PFSK-1 (cell line): ENCODE data around the gene NDST3.

Source experiments
- FOXP2 ChIP-seq: optimal IDR thresholded peaks from 2 replicates; pipeline ENCODE3; 2011; ENCODE audit warnings: borderline replicate concordance, control low read depth, inconsistent platforms; ENCODE audit not compliant: insufficient read depth; ENCODE audit errors: extremely low read length, extremely low read depth
- POLR2AphosphoS5 ChIP-seq: IDR thresholded peaks from 2 replicates; pipeline ENCODE4 v1.6.1; 2012; ENCODE audit warnings: low read depth, mild to moderate bottlenecking, control low read depth, low read length, moderate library complexity
- SIN3A ChIP-seq: IDR thresholded peaks from 2 replicates; pipeline ENCODE4 v1.6.1; 2012; ENCODE audit warnings: mild to moderate bottlenecking, low read length, moderate library complexity, borderline replicate concordance; ENCODE audit not compliant: insufficient read depth
- TAF1 ChIP-seq: IDR thresholded peaks from 2 replicates; pipeline ENCODE4 v1.6.1; 2012; ENCODE audit warnings: low read length, control low read depth, borderline replicate concordance; ENCODE audit not compliant: insufficient read depth
- TF ChIP-seq, protein P1 (sequence below), 2 experiments: IDR thresholded peaks; 2 replicates each; pipeline versions ENCODE4 v1.6.1 to v1.8.0; 2011 to 2012; ENCODE audit warnings: low read depth in 2 of 2, low read length in 2 of 2, control low read depth in 1 of 2, inconsistent platforms in 1 of 2, mild to moderate bottlenecking in 1 of 2, moderate library complexity in 1 of 2; ENCODE audit not compliant: insufficient read depth in 1 of 2

Gene NDST3

GRCh38 chr4:118082182-118082581 is 47.9 kb downstream of the NDST3 start:
- TF ChIP-seq POLR2AphosphoS5: no peak
- TF ChIP-seq SIN3A: no peak
- TF ChIP-seq, protein P1, sequence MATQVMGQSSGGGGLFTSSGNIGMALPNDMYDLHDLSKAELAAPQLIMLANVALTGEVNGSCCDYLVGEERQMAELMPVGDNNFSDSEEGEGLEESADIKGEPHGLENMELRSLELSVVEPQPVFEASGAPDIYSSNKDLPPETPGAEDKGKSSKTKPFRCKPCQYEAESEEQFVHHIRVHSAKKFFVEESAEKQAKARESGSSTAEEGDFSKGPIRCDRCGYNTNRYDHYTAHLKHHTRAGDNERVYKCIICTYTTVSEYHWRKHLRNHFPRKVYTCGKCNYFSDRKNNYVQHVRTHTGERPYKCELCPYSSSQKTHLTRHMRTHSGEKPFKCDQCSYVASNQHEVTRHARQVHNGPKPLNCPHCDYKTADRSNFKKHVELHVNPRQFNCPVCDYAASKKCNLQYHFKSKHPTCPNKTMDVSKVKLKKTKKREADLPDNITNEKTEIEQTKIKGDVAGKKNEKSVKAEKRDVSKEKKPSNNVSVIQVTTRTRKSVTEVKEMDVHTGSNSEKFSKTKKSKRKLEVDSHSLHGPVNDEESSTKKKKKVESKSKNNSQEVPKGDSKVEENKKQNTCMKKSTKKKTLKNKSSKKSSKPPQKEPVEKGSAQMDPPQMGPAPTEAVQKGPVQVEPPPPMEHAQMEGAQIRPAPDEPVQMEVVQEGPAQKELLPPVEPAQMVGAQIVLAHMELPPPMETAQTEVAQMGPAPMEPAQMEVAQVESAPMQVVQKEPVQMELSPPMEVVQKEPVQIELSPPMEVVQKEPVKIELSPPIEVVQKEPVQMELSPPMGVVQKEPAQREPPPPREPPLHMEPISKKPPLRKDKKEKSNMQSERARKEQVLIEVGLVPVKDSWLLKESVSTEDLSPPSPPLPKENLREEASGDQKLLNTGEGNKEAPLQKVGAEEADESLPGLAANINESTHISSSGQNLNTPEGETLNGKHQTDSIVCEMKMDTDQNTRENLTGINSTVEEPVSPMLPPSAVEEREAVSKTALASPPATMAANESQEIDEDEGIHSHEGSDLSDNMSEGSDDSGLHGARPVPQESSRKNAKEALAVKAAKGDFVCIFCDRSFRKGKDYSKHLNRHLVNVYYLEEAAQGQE (IDR thresholded peaks at IDR 0.05; ENCODE audit: insufficient read depth in 1 of 2, low read depth in 2 of 2, low read length in 2 of 2): no peak
- TF ChIP-seq FOXP2: no peak
- TF ChIP-seq TAF1: no peak

DNA sequence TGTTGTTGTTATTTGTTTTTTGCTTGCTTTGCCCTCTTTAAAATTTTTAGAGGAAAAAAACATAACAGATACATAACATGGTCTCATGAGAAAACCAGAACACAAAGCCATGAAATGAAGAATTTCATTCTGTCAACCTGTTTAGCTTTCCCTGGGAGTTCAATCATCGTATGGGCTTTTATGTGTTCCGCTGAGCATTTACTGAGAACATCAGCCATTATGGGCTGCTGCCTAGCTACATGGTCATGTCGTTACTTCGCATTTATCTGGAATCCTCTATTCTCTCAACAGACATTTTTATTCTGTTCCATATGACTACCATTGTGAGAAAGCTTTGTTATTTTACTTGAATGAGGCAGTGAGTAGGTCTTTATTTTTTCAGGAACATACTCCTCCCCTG is 51.4 kb downstream of the NDST3 start:
- TF ChIP-seq FOXP2: no peak

DNA sequence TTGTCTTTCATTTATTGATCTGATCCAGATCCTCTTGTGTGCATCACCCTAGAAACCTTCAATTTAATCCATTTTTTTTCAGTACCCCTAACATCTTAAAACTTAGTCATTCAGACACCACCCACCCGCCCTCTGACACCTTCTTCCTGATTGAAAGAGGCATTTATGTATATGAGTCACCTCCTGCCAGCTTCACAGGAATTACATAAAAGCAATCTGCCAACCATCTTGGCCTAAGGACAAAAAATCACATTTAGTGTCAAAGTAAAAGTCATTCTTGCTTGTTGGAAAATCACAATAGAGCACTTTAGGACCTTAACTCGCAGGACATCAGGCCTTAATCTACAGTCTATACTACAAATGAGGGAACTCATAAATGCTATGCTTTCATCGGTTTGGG is 52.1 kb downstream of the NDST3 start:
- TF ChIP-seq SIN3A: no peak
- no peak for TF ChIP-seq TAF1
- TF ChIP-seq, protein P1 (IDR thresholded peaks at IDR 0.05; ENCODE audit: insufficient read depth in 1 of 2, low read depth in 2 of 2, low read length in 2 of 2): no peak
- TF ChIP-seq POLR2AphosphoS5: no peak
- TF ChIP-seq FOXP2: no peak

- no peak for TF ChIP-seq SIN3A
- no peak for TF ChIP-seq TAF1
- TF ChIP-seq FOXP2: no peak
- TF ChIP-seq, protein P1 (IDR thresholded peaks at IDR 0.05; ENCODE audit: insufficient read depth in 1 of 2, low read depth in 2 of 2, low read length in 2 of 2): no peak
- TF ChIP-seq POLR2AphosphoS5: no peak
Observed at GRCh38 chr4:118087366-118087765, 53.1 kb downstream of the NDST3 start.

GRCh38 chr4:118099106-118099505 is 64.8 kb downstream of the NDST3 start:
- TF ChIP-seq, protein P1 (IDR thresholded peaks at IDR 0.05; ENCODE audit: insufficient read depth in 1 of 2, low read depth in 2 of 2, low read length in 2 of 2): no peak
- TF ChIP-seq TAF1 (no peak), SIN3A (no peak), FOXP2 (no peak), POLR2AphosphoS5 (no peak)
